ENCODE measurements around the gene CD177. TPM values are rescaled to one million over a fixed set of nuclear protein-coding genes. Genes with fewer than 3 reads are reported as not detected.

The CD177 gene, protein sequence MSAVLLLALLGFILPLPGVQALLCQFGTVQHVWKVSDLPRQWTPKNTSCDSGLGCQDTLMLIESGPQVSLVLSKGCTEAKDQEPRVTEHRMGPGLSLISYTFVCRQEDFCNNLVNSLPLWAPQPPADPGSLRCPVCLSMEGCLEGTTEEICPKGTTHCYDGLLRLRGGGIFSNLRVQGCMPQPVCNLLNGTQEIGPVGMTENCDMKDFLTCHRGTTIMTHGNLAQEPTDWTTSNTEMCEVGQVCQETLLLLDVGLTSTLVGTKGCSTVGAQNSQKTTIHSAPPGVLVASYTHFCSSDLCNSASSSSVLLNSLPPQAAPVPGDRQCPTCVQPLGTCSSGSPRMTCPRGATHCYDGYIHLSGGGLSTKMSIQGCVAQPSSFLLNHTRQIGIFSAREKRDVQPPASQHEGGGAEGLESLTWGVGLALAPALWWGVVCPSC
- total RNA-seq (2021) (2.0 to 4.5 TPM (median 2.0 TPM) in 3 replicates), Bru-seq, nascent RNA (percentile 23 among the genes with signal in this experiment)
- long read RNA-seq, experiment 1, partial matches to known transcripts: 1 of 5 reads
- long read RNA-seq, experiment 1, other reads (novel, unspliced or antisense): 0 of 5 reads
- long read RNA-seq, experiment 2, transcript CD177-203 (9 exons, 2,222 nt): major isoform, 5 of 6 reads
- long read RNA-seq, experiment 2, partial matches to known transcripts: 0 of 6 reads
- long read RNA-seq, experiment 2, other reads (novel, unspliced or antisense): 1 of 6 reads
- long read RNA-seq, experiment 3, partial matches to known transcripts: 0 of 2 reads
- long read RNA-seq, experiment 3, other reads (novel, unspliced or antisense): 0 of 2 reads

DNA sequence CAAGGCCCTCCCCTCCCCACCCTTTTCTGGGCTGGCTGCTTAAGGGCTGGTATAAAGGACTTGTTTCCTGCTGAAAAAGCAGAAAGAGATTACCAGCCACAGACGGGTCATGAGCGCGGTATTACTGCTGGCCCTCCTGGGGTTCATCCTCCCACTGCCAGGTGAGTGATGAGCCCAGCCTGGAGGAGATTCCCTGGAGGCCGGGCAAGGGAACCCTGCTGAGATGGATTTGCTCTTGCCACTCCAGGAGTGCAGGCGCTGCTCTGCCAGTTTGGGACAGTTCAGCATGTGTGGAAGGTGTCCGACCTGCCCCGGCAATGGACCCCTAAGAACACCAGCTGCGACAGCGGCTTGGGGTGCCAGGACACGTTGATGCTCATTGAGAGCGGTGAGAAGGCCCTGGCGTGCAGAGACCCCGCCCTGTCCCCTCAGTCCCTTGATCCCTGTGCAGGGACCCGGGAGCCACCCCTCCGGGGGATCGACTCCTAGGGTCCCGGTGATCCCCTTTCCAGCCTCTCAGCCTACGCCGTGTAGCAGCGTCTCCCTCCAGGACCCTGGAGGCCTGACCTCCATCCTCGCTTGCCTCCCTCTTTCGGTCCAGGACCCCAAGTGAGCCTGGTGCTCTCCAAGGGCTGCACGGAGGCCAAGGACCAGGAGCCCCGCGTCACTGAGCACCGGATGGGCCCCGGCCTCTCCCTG, at the start of gene CD177:
CD177 (plus strand) TSS at position 81 of the 699 bp plus-strand sequence; CDS start at position 110, 29 bp downstream.
- Mint-ChIP-seq H3K27ac (0 out of 2 replicates have a peak within 1 kb of the TSS, but pooled peaks have one; percentile 20), H3K4me3 (peak within 1 kb of the TSS; percentile 91), H3K4me1 (peaks cover 11% of the 10 kb centered on the region), H3K27me3 (ENCODE audit: low read depth) (peaks cover 18% of the 10 kb centered on the region), H3K9me3 (no peaks in the 10 kb centered on the region), H3K36me3 (no peaks in the 10 kb centered on the region)
- ATAC-seq (peak; percentile 68), DNase-seq (ENCODE audit: low spot score) (no peak)
- ChIA-PET POLR2A (no interaction called here), CTCF (no interaction called here)
- no peak for TF ChIP-seq RORB (CRISPR knock-in tag; IDR thresholded peaks at IDR 0.05)
- TF ChIP-seq ZNF121 (CRISPR knock-in tag; IDR thresholded peaks at IDR 0.05): no peak
- peak; percentile 10; the same call in 1 of the 2 replicates for TF ChIP-seq ZNF423 (CRISPR knock-in tag; IDR thresholded peaks at IDR 0.05)
- TF ChIP-seq, protein P1, sequence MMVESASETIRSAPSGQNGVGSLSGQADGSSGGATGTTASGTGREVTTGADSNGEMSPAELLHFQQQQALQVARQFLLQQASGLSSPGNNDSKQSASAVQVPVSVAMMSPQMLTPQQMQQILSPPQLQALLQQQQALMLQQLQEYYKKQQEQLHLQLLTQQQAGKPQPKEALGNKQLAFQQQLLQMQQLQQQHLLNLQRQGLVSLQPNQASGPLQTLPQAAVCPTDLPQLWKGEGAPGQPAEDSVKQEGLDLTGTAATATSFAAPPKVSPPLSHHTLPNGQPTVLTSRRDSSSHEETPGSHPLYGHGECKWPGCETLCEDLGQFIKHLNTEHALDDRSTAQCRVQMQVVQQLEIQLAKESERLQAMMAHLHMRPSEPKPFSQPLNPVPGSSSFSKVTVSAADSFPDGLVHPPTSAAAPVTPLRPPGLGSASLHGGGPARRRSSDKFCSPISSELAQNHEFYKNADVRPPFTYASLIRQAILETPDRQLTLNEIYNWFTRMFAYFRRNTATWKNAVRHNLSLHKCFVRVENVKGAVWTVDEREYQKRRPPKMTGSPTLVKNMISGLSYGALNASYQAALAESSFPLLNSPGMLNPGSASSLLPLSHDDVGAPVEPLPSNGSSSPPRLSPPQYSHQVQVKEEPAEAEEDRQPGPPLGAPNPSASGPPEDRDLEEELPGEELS (CRISPR knock-in tag; IDR thresholded peaks at IDR 0.05): no peak

- no peak overlapping the region for H3K4me3 Mint-ChIP-seq
- no peak for ATAC-seq
- H3K9me3 Mint-ChIP-seq: peaks cover 44% of the 10 kb centered on the region
- H3K27me3 Mint-ChIP-seq (ENCODE audit: low read depth): peaks cover 14% of the 10 kb centered on the region
- H3K27ac Mint-ChIP-seq: no peak overlapping the region
- no peak for DNase-seq (ENCODE audit: low spot score)
- CTCF ChIA-PET: interaction anchor here (0.7 kb wide), 1 partner anchor 142 kb away, joined by 3 read pairs; no protein-coding TSS in a partner anchor
- H3K36me3 Mint-ChIP-seq: no peaks in the 10 kb centered on the region
- peaks cover 4% of the 10 kb centered on the region; the same call in 1 of the 2 replicates for H3K4me1 Mint-ChIP-seq
- POLR2A ChIA-PET: no interaction called here
- no peak for TF ChIP-seq KAT7 (CRISPR knock-in tag; IDR thresholded peaks at IDR 0.05; ENCODE audit: borderline replicate concordance)
- no peak for TF ChIP-seq ZNF138 (CRISPR knock-in tag; conservative IDR thresholded peaks at IDR 0.05)
- no peak for TF ChIP-seq ARID4B (CRISPR knock-in tag; IDR thresholded peaks at IDR 0.05; ENCODE audit: borderline replicate concordance)
- TF ChIP-seq TEAD4 (CRISPR knock-in tag; IDR thresholded peaks at IDR 0.05): no peak
- TF ChIP-seq MYBL2 (CRISPR knock-in tag; IDR thresholded peaks at IDR 0.05): no peak
- no peak for TF ChIP-seq MXD4 (CRISPR knock-in tag; IDR thresholded peaks at IDR 0.05; ENCODE audit: borderline replicate concordance)
- TF ChIP-seq IRF1 (CRISPR knock-in tag; IDR thresholded peaks at IDR 0.05): no peak
- no peak for TF ChIP-seq ZNF416 (CRISPR knock-in tag; IDR thresholded peaks at IDR 0.05)
- no peak for TF ChIP-seq ZNF396 (CRISPR knock-in tag; IDR thresholded peaks at IDR 0.05; ENCODE audit: borderline replicate concordance)
- no peak for TF ChIP-seq ZNF281 (CRISPR knock-in tag; IDR thresholded peaks at IDR 0.05)
- TF ChIP-seq JAZF1 (CRISPR knock-in tag; IDR thresholded peaks at IDR 0.05): no peak
- TF ChIP-seq ERG (CRISPR knock-in tag; IDR thresholded peaks at IDR 0.05): no peak
- no peak for TF ChIP-seq FOXJ3 (CRISPR knock-in tag; IDR thresholded peaks at IDR 0.05; ENCODE audit: borderline replicate concordance)
These were observed 47.8 kb upstream of the CD177 start for GRCh38 chr19:43305642-43306041.
